ENCODE results near the gene GALNT16.

DNA sequence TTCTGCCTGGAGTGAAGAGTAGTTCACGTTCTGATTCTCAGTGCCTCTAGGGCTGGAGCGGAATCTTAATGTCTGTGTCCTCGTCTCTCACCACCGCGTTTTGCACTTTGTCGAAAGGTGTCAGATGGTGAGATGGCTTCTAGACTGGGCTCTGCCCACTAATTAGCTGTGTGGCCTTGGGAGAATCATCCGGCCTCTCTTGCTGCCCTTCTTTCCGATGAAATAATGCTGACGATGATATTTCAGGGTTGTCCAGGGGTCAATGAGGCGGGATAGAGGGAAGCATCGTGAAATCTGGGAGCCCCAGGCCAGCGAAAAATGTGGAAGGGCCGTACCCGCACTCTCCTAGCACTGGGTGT, 811 bp upstream of the GALNT16 start:
- TF ChIP-seq CTCF (IDR thresholded peaks at IDR 0.05): no peak
- TF ChIP-seq POLR2AphosphoS5 (IDR thresholded peaks at IDR 0.05): no peak

All from suprapubic skin (tissue), 3 donors.